NCI-H1694 (cell line): Measurements from ENCODE around the gene ETNPPL.
"Not testable (repeated sequence)": the region's sequence is repeated elsewhere in the genome, so short reads cannot be mapped to it uniquely, and the experiment has no call there.

Source experiments
- DNase-seq: peaks from one replicate; lab custom pipeline; 2025; lab: John Stamatoyannopoulos, UW

The ETNPPL gene

DNA sequence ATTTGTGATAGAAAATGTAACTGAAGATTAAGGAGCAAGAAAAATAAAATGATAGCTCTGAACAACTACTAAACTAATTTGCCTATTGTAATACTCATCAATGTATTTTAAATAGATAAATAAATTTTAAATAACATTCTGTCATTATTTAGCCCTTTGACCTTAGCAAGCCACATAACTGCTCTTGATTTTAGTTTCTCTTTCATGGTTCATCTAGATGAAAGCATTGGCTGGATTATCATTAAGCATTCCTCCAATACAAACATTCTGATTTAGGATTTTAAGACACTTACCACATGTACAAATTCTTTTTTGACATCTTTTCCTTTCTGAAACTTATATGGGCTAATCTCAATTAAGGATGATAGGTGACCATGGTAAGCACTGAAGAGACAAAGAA lies 8.5 kb downstream of the ETNPPL start:
- no peak for DNase-seq

DNA sequence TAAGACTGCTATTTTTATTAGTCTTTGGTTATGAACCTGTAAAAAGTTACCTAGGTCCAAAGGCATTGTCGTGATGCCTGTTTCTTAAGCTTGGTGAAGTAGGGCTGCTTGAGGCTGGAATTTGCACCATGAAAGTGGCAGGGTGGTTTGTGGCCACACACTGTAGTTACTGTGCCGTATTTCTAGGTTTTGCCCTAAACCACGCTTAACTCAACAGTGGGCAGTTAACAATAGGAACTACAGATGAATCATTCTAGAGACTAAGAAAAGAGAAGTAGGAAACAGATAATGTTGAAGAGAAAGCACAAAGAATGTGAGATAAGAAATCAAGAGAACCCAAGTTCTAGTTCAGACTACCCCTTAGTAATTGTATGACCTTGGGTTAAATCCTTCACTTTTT lies 11.5 kb downstream of the ETNPPL start:
- DNase-seq, result no peak

DNA sequence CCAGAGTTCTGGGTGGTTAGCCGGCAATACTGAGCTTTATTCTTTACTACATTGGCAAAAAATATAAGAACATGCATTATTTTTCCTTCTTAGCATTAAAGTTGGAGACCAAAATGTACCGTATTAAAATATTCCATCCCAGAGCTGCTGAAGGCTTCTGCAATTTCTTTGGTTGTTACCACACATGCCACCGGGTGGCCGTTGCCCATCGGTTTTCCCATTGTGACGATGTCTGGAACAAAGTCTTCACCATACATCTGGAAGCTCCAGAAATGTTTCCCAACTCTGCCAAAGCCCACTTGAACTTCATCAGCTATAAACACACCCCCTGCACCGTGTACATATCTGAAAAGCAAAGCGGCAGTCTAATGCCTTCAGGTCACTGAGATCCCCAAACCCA lies 13.7 kb downstream of the ETNPPL start:
- no peak for DNase-seq

DNA sequence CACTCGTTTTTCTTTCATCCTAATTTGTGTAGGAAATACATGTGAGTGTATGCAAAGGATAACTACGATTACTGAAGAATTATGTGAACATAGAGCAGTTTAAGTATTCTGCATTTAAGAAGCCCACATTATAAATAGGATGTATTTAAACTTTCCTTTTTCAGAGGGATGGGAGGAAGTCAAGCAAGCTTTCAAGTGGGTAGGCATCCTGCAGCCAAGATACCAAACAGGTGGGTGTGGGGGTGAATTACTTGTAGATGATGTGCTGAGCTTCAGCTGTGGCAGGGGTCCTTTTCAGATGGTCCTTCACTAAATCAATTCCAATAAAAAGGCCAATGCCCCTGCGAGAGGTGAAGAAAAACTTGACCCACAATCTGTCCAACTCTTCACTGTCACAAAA lies 16.3 kb downstream of the ETNPPL start:
- no peak for DNase-seq

DNA sequence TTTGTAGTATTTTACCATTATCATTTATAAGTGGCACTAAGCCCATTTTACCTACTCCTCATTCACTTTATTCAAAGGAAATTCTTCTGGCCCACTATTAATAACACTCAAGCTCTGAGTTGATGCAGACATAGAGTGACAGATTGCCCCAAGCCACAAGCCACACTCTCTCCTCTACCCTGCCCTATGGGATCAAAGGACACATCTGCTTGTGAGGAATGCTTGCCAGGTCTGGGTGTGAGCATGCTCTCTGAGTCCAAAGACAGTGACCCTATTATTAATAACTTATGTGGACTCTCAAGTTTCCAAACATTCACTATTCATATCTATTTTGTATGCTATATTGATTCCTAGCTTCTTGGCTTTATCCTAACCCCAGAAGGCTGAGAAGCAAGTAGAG lies 18.5 kb downstream of the ETNPPL start:
- no peak for DNase-seq

DNA sequence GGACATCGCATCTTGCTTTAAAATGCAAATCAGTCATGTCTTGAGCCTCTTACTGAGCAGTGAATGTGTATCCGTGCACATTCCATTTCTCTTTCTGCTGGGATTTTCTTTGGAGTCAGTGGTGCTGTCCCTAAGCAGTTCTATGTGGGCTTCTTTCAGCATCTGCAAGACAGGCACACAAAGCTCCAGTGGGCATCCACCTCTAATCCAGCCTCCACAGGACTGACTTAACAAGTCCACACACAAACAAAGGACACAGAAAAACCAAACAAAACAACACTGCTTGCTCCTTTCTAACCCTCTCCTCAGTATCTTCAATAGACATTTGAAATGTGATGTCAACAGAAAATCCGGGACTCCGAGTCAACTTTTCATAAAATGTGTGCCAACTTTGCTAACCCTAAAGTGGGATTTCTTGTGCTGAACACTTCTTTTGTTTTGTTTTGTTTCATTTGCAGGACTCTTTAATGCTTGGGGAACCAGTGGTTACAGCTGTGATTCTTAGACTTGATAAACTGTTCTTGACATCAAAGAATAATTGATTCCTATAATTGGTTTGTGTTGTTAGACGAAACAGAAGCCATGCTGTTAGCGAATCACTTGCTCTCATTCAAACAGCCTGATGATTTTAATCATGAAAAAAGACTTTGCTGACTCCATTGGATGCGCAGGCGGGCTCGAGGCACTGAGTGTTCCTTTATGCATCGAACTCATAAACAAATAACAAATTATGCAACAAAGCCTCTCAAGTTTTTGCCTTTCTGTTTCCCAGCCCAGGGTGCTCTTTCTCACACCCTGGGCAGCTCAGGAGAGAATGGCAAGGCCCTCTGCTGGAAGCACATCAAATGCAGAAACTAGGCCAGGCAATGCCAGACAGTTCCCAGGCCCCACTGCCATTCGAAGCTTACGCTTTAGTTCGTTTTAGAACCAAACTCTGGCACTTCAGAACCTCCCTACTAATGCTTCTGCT lies 20.1 kb downstream of the ETNPPL start:
- no peak for DNase-seq

DNA sequence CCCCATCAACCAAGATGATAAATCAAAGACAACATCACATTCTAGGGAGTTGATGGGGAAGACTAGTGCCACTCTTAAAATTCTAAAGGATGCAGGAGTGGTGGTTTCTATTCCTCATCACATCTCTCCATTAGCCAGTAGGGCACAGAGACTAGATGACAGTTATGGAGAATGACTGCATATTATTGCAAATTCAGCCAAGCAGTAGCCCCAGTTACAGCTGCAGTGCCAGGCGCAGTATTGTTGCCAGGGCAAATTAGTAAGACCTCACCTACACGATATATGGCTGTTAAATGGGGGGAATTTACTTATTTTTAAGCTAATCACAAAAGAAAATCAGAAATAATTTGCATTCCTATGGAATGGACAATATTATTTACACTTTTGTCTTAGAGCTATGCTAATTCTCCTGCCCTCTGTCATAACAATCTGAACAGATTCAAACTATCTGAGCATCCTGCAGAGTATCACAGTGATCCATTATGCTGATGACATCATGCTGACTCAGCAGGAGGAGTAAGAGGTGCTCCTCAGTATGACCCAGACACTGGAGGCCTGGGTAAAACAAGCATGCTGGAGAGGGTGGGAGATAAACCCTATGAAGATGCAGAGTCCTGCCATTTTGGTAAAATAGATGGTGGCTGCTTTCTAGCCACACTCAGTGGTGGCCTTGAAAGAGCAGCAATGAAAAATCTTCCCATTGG lies 24.7 kb downstream of the ETNPPL start:
- no peak for DNase-seq

DNA sequence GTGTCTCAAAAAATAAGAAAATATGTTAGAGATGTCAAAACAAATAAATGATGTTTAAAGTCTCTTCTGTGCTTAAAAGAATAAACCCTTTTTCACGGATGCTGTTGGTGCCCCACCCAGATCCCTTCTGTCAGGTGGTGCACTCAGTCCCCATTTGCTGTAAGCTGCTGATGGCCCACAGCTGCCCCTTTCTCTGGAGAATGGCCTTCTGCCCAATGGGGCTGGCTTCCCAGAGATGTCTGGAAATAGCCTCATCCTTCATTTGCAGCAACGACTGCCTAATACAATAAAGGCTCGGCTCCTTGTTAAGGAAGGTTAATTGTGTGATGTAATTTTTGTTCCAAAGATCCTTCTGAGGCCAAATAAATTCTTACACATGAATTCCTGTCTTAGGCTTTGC lies 31.8 kb downstream of the ETNPPL start:
- no peak for DNase-seq

DNA sequence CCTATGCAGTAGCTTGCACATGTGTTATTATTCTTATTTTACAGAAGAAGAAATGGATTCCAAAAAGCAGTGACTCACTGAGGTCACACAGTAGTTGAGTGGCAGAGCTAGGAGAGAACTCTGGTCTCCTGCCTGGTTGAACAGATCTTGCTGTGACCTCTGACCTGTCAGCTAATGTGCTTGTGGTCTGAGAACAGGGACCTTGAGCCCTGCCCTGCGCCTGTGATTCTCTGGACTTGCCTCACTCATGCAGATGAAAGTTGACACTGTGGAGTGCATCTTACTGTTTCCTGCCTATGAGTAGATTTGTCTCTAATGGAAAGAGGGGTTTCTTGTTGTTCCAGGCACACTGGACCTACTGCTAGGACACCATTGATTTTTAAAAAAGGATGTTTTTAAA lies 32.3 kb downstream of the ETNPPL start:
- no peak for DNase-seq

DNA sequence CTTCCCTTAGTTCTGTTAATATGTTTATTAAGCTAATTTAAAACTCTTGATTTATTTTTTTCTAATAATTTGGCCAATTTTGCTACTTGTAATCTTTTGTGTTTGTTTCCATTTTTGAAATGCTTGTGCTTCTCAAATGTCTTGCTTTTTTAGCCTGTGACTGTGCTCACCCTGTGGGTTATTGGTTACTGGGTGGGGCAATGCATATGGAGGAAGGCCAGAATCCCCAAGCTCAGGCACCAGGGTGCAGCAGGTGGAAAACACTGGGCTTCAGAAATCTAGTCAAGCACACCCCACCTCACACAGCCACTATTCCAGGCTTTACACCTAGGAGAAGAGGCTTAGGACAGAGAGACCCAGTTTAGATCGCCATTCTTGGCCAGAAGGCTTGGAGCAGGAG lies 33.1 kb downstream of the ETNPPL start:
- DNase-seq, result no peak

DNA sequence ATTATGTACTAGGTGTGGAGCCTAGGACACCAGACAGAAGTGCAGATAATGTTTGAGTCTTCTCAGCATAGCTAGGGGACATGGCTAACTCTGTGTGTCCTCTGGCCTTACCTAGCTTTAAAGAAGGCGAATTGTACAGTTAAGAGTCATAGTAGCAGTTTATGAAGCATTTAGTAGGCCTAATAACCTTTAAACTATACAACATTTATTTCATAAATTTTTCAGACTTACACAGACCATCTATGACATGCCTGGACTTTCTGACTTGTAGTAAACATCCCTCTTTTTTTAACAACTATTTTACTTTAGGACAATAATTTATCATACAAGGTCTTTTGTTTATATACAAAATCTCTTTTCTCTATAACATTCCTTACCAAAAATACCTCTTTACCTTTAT lies 37.4 kb downstream of the ETNPPL start:
- no peak for DNase-seq

DNA sequence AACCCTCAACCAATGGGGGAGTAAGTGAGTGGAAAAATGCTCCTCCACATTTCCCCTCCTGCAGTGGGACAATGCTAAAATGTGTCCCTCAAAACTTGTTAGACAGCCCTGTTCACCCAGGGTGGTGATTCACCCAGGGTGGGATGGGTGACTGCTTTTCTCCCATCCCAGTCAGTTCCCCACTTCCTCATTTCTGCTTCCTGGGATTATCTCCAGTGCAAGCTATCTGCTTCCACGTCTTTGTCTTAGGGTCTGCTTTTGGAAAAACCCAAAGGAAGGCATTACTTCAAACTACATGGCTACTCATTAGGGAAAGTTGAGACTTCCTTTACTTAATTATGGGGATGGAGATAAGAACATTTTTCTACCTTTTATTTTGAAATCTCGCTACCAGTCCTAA lies 45.5 kb downstream of the ETNPPL start:
- DNase-seq, result no peak

DNA sequence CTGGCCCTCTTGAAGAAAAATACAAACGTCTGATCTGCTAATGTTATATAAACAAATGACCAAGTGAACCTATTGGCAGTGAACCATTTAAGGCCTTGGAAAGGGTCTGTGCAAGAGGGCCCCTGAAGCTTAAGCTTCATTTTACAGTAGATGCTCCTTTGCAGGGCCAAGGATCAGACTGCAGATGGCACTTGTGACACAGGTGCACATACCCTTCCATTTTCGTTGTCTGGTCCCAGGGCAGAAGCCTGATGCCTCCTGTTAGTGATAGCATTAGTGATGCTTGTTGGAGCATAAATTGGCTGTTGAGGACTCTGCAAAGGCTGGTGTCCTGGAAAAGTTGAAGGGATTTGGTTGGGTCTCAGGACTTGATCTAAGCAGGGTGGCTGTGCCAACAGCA lies 46.5 kb downstream of the ETNPPL start:
- DNase-seq, result no peak

DNA sequence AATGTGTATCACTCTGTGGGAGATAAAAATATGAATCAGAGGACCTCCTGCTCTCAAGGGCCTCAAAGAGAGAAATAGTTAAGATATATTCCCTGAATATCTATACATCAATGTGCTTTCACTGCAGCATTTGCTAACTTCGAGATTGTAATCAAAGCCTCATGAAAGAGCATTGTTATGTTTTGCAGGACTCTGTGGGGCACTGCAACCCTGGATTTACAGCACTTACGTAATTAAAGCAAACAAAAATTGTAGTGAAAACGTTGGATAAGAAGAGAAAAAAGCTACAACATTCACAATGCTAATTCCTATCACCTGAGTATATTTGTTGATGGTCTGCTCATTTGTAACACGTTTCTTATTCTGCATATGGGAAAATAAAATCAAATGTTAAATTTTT lies 48.0 kb downstream of the ETNPPL start:
- no peak for DNase-seq

DNA sequence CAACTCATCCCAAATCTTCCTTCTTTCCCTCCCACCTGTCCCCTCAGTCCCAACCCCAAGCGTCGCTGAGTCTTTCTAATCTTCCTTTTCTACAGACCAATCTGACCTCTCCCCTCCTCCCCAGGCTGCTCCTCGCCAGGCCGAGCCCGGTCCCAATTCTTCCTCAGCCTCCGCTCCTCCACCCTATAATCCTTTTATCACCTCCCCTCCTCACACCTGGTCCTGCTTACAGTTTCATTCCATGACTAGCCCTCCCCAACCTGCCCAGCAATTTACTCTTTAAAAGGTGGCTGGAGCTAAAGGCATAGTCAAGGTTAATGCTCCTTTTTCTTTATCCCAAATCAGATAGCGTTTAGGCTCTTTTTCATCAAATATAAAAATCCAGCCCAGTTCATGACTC lies 52.3 kb downstream of the ETNPPL start:
- DNase-seq, result not testable (repeated sequence)

DNA sequence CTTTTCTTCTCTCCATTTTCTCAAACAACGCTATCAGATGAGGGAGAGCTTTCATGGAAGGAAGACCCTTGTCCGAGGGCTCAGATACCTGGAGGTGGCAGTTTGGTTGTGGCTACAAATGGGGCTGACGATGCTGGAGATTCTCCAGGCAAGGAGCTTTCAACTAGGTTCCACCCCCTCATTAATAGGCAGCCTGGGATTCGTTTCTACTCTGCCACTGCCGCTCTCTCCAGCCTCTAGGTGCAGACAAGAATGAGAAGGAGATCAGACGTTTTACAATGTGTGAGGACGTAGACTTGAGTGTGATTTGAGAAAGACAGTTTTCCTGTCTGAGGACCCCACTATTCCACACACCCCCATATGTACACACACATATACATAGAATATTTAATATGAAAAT lies 53.1 kb downstream of the ETNPPL start:
- DNase-seq, result no peak

DNA sequence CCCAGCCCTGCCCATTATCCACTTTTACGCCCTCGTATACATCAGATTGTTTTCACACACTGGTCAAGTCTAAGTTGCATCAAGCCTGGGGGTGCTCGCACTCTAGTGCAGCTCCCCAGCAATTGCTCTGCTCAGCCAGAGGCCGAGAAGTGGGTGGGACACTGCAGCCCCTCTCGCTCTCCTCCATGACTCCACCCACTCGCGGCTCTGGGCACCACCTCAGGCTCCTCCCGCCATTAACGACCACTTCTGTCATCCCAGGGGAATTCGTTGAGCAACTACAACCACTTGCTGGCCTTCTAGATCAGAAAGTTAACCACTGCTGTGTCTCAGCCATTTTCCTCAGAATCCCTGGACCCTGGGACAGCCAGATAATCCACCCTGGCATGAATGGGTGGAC lies 53.6 kb downstream of the ETNPPL start:
- no peak for DNase-seq

DNA sequence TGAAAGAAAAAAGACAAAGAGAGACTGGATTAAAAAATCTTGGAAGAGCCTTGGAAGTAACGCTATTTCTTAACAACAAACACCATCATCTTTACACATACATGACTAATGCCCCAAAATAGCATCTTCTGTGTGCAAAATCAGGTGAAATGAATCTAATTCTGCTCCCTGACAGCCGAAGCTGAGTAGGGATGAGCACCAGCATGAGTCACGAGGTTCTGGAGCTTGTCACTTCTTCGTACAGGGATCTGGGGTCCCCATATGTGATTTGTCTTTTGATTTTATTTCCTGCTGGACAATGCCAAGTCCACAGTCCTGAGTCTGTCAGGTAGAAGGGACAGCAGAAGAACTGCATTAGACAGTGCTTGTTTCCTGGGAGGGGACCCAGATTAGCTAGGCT lies 56.6 kb downstream of the ETNPPL start:
- DNase-seq, result no peak

DNA sequence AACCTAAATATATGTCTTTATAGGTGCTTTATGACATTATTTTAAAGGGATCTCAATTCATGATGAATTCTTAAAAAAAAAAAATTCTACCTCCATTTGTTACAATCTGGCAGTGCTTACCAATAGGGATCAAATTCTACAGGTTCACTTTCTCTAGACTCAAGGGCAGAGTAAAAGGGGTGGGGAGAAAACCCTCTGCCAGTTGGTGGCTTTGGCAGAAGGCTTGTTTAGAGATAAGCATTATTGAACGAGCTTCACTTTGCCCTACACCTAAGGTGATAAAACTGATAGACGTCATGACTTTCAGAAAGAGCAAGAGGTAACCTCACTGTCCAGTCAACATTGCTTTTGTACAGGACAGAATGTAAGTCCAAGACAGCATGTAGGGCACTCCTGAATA lies 58.9 kb downstream of the ETNPPL start:
- no peak for DNase-seq

DNA sequence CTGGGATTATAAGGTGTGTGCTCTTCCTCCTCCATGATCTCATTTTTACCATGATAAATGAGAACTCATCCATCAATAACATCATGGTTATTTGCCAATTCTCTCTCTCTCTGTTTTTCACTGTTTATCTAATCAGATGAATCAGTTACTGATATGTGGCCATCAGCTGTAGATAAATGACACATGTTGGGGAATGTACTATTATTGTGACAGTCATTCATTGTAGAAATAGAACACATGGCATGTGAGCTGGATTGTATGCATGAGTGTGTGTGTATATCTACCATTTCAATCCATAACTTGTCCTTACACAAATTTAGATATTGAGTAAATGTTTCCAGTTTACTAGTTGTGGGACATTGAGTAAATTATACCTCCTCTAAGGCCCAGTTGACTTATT lies 59.5 kb downstream of the ETNPPL start:
- DNase-seq, result no peak

DNA sequence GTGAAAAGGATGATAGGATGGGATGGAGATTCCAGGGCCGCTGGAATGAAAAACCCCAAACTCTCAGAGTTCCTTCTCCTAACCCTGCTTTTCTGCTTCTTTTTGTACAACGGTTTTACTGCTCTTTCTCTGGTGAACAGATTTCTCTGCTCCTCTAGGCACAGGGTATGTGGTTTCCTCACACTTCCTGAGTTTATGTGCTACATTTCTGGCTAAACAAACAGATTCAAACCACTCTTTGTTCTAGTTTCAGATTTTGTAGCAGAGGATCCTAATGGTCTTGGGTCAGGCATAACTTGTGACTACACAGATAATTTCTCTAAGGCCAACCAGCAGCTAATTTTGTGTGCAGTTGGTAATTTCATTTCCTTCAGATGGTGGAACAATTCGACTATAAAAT lies 59.9 kb downstream of the ETNPPL start:
- DNase-seq, result no peak

DNA sequence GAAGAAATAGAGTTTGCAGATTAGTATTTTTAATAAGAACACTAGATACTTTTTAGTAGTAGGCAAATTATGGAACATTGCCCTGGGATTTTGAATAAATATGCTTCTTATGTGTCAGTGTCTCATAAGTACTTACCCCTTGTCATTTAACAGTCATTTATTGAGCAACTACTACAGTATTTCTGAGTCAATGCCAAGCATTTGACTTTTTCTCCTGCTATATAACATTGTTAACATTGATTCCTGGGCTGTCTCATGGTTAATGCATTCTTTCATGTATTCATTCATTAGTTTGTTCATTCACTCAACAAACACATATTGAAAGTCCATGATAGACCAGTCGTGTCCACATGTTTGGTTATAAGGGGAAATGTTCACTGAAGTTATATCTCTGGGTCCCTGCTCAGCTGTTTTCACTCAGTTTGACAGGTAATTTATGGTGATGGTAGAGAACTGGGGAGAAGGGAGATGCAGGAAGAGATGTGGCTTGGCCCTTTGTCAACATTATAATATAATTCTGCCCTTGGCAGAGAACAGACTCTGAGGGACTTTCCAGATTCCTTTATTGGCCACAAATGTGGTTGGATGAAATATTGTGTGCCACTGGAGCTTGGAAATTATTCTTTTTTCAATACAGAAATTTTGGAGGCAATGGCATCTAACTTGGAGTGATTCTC lies 62.6 kb downstream of the ETNPPL start:
- no peak for DNase-seq

DNA sequence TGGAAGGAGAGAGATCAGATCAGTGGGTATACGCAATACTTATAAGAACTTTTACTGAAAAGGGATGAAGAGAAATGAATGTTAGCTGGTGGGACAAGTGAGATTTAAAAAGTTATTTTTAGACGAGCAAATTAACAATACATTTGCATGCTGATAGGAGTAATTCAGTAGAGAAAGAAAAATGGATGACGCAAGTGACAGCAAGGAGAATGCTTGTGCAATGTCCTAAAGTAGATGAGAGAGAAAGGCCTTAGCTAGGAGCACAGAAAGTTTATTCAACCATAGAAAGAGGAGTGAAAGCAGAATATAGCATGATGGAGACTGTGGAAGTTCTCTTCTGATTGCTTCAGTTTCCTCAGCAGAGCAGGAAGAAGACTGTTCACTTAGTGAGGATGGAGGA lies 66.7 kb downstream of the ETNPPL start:
- DNase-seq, result no peak
